MM.1S (cell line): ENCODE data around the gene FGF23.

Experiments used
- EZH2 ChIP-seq: fragments of 300-600 bp; sonication (generic); optimal IDR thresholded peaks from 2 replicates; pipeline ENCODE3; 2017; ENCODE audit warnings: low read depth, mild to moderate bottlenecking, antibody characterized with exemption, low read length, mixed read lengths
- TF ChIP-seq, protein P1 (sequence below): fragments of 300-600 bp; sonication (generic); IDR thresholded peaks from 2 replicates; pipeline ENCODE4 v1.5.1; 2016; ENCODE audit warnings: antibody characterized with exemption, low read length, mixed read lengths

DNA sequence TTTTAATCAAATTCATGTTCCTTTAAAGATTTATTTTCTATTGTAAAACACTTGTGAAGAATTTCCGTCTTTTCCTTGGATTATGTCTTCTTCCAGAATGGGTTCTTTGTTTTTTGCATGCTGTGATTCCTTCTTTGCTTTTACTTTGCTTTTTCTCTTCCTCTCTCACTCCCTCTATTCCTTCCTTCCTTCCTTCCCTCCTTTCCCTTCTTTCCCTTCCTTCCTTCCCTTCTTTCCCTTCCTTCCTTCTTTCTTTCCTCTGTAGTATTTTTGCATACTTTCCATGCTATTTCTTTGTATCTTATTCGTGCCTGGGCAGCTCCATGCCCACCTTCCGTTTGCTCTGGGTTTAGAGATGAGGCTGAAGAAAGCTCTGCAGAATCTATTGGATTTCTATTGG lies 21.6 kb upstream of the FGF23 start:
- TF ChIP-seq, protein P1, sequence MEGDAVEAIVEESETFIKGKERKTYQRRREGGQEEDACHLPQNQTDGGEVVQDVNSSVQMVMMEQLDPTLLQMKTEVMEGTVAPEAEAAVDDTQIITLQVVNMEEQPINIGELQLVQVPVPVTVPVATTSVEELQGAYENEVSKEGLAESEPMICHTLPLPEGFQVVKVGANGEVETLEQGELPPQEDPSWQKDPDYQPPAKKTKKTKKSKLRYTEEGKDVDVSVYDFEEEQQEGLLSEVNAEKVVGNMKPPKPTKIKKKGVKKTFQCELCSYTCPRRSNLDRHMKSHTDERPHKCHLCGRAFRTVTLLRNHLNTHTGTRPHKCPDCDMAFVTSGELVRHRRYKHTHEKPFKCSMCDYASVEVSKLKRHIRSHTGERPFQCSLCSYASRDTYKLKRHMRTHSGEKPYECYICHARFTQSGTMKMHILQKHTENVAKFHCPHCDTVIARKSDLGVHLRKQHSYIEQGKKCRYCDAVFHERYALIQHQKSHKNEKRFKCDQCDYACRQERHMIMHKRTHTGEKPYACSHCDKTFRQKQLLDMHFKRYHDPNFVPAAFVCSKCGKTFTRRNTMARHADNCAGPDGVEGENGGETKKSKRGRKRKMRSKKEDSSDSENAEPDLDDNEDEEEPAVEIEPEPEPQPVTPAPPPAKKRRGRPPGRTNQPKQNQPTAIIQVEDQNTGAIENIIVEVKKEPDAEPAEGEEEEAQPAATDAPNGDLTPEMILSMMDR = no peak
- no peak for TF ChIP-seq EZH2
